Upper lobe of right lung (tissue), 1 donor: Measurements from ENCODE around the gene MYH2. TPM values are rescaled to one million over a fixed set of nuclear protein-coding genes. Genes with fewer than 3 reads are reported as not detected.
"Not testable (repeated sequence)": the region's sequence is repeated elsewhere in the genome, so short reads cannot be mapped to it uniquely, and the experiment has no call there.

ENCODE experiments used
- ATAC-seq: fragments of 200-7000 bp; cut with Tn5 transposase; one replicate; pipeline ENCODE4 v1.9.1; 2020; ENCODE audit warnings: mild to moderate bottlenecking, moderate library complexity
- DNase-seq: peaks from one replicate; pipeline ENCODE4 v3.0.0-alpha.2; 2020
- H3K27ac ChIP-seq: fragments of 200-600 bp; one replicate; pipeline ENCODE4 v1.8.0; 2022
- H3K27me3 ChIP-seq: fragments of 200-600 bp; one replicate; pipeline ENCODE4 v1.8.0; 2022; ENCODE audit warnings: mild to moderate bottlenecking
- H3K36me3 ChIP-seq: fragments of 200-600 bp; one replicate; pipeline ENCODE4 v1.8.0; 2022
- H3K4me1 ChIP-seq: fragments of 200-600 bp; one replicate; pipeline ENCODE4 v1.8.0; 2022
- H3K4me3 ChIP-seq: fragments of 200-600 bp; one replicate; pipeline ENCODE4 v1.8.0; 2022; ENCODE audit warnings: mild to moderate bottlenecking
- H3K9me3 ChIP-seq: fragments of 200-600 bp; one replicate; pipeline ENCODE4 v1.8.0; 2022
- intact Hi-C: fragments of 100-400 bp; cut with DNase I; formaldehyde crosslinking; loops from one replicate; pipeline ENCODE4 v1.11.0; 2022
- total RNA-seq: library from RNA; stranded (reverse); fragmentation: NEBNext Ultra II Directional; extraction: Animal tissue kit (Norgen Biotek cat#: 25700); gene quantifications from one replicate; pipeline ENCODE4 v1.2.1, GENCODE V29; 2021
- TF ChIP-seq, protein P1 (sequence below): fragments of 200-600 bp; IDR thresholded peaks from one replicate; pipeline ENCODE4 v1.8.0; 2022; ENCODE audit warnings: antibody characterized with exemption
- donor health status: DM: no; HTN: yes; CAD: no; lungs with severe emphysema.

The MYH2 gene
- total RNA-seq, 1 donor from 2014 or later, result 1.0 TPM

DNA sequence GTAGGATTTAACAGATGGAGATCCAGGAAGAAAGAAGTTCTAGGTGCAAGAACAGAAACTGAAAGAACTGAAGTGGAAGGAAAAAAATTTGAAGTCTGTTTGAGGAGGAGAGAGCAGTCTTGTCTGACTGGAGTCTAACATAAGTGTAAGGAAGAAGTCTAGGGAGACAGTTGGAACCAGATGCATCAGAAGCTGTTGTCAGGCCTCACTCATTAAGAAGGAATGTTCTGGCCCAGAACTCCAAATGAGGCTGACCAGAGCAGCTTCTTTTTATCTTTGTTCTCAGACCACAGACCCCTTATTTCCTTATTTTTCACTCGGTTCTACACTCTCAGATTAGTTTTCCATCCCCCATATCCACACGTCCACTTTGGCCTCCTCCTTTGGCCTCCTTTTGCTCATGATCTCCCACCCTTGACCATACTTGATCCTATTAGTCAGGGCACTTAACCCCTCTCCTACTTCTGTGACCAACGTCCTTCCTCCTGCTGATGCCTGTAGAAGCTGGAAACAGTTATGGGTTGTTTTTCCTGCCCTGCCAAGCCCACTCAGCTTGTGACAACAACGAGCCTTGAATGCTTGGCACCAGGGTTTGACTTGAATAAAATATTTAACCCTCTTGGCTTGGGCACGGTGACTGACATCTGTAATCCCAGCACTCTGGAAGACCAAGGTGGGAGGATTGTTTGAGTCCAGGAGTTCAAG, 7.0 kb upstream of the MYH2 start:
- TF ChIP-seq, protein P1, sequence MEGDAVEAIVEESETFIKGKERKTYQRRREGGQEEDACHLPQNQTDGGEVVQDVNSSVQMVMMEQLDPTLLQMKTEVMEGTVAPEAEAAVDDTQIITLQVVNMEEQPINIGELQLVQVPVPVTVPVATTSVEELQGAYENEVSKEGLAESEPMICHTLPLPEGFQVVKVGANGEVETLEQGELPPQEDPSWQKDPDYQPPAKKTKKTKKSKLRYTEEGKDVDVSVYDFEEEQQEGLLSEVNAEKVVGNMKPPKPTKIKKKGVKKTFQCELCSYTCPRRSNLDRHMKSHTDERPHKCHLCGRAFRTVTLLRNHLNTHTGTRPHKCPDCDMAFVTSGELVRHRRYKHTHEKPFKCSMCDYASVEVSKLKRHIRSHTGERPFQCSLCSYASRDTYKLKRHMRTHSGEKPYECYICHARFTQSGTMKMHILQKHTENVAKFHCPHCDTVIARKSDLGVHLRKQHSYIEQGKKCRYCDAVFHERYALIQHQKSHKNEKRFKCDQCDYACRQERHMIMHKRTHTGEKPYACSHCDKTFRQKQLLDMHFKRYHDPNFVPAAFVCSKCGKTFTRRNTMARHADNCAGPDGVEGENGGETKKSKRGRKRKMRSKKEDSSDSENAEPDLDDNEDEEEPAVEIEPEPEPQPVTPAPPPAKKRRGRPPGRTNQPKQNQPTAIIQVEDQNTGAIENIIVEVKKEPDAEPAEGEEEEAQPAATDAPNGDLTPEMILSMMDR, result no peak
- no peak for DNase-seq
- no peak overlapping the region for H3K4me3 ChIP-seq
- H3K36me3 ChIP-seq, result no peaks in the 10 kb centered on the region
- intact Hi-C loops, result no loop called here
- H3K27me3 ChIP-seq, result no peaks in the 10 kb centered on the region
- H3K4me1 ChIP-seq, result no peaks in the 10 kb centered on the region
- H3K27ac ChIP-seq, result no peak overlapping the region
- no peaks in the 10 kb centered on the region for H3K9me3 ChIP-seq
- no peak for ATAC-seq

DNA sequence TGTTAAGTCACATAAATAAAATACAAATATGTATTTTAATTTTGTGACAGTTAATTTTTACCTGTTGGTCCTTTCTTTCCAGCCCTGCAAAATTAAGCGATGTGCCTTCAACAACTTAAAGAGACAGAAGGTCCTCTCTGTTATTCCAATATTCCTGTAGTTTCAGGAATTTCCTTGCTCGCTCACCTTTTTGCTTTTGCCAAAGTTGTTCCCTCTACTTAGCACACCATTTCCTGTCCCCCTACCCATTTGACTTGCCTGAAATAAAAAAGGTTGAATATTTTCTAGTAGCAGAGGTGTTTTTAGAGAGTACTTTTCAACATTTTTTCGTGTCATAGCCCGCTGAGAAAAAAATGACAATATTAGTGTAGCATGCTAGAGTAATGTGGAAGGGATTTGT, 556 bp upstream of the MYH2 start:
- ATAC-seq, result no peak
- intact Hi-C loops, result no loop called here
- TF ChIP-seq, protein P1, result no peak

DNA sequence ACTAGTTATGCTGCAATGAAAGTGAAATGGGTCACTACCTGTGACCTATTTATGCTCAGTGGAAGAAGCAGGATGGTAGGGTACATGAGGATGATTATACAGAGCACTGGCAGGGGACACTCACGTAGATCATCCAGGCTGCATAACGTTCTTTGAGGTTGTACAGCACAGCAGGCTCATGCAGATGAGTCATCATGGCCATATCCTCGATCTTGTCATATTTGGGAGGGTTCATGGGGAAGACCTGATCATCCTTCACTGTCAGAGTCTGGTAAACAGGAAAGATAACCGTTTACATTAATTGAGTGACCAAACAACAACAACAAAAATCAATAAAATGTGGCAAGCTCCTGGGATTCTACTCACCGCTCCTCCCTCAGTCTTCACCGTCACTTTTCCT, 2.1 kb downstream of the MYH2 start:
- no peaks in the 10 kb centered on the region for H3K36me3 ChIP-seq
- H3K4me1 ChIP-seq, result no peaks in the 10 kb centered on the region
- ATAC-seq (no peak), DNase-seq (no peak)
- no peak overlapping the region for H3K27ac ChIP-seq
- H3K9me3 ChIP-seq, result no peaks in the 10 kb centered on the region
- TF ChIP-seq, protein P1, result no peak
- intact Hi-C loops, result no loop called here
- H3K4me3 ChIP-seq, result no peak overlapping the region
- no peaks in the 10 kb centered on the region for H3K27me3 ChIP-seq

More for the DNA sequence above, 556 bp upstream of the MYH2 start:
- H3K36me3 ChIP-seq, result no peaks in the 10 kb centered on the region
- H3K27ac ChIP-seq, result no peak overlapping the region
- DNase-seq, result no peak
- H3K27me3 ChIP-seq, result no peaks in the 10 kb centered on the region
- H3K4me1 ChIP-seq, result no peaks in the 10 kb centered on the region
- no peak overlapping the region for H3K4me3 ChIP-seq
- no peaks in the 10 kb centered on the region for H3K9me3 ChIP-seq

DNA sequence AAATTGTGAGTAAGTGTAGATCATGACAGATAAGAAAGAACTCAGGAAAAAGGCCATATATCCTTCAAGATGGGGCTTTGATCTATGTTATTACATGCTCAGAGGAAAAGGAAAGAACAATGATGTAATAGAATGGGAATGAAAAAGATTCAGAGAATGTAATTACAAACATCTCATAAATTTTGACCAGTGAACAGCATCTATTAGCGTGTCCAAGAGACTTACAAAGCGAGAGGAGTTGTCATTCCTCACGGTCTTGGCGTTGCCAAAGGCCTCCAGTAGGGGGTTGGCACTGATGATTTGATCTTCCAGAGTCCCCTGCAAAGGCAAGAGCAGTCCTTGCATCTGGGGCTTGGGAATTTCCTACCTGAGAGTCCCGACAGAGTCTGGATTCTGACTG, 6.0 kb downstream of the MYH2 start:
- intact Hi-C loops, H3K27ac ChIP-seq, H3K4me3 ChIP-seq, ATAC-seq, DNase-seq, H3K9me3 ChIP-seq, H3K27me3 ChIP-seq, H3K36me3 ChIP-seq, H3K4me1 ChIP-seq: not testable (repeated sequence)

DNA sequence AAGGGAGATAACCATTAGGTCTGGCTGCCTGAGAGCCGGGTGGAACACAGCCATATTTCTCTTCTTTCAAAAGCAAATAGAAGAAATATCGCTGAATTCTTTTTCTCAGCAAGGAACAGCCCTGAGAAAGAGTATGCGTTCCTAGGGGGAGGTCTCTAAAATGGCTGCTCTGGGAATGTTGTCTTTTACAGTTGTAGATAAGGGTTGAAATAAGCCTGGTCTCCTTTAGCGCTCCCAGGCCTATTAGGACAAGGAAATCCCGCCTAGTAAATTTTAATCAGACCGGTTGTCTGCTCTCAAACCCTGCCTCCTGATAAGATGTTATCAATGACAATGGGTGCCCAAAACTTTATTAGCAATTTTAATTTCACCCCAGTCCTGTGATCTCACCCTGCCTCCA, 8.3 kb downstream of the MYH2 start:
- H3K4me1 ChIP-seq, ATAC-seq, H3K27ac ChIP-seq, intact Hi-C loops, H3K27me3 ChIP-seq, DNase-seq, H3K4me3 ChIP-seq, H3K9me3 ChIP-seq, H3K36me3 ChIP-seq: not testable (repeated sequence)

DNA sequence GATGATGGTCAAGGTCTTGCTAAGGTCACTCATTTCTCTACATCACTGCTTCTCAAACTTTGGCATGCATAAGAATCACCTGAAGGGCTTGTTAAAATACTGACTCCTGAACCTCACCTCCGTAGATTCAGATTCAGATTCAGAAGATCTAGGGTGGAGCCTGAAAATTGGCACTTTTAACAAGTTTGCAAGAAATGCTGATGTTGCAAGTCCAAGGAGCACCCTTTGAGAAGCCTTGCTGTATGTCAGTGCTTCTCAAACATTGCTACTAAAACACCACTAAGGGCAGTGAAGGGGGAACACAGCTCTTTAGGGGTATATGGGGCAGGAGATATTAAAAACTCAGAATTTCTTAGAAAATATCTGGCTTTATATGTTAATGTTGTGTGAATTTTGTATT, 17.4 kb downstream of the MYH2 start:
- intact Hi-C loops, result no loop called here
- Histone ChIP-seq H3K27ac (no peak overlapping the region), H3K4me3 (no peak overlapping the region), H3K36me3 (no peaks in the 10 kb centered on the region), H3K9me3 (no peaks in the 10 kb centered on the region), H3K27me3 (no peaks in the 10 kb centered on the region), H3K4me1 (no peaks in the 10 kb centered on the region)
- no peak for ATAC-seq
- no peak for DNase-seq
- TF ChIP-seq, protein P1, result no peak

DNA sequence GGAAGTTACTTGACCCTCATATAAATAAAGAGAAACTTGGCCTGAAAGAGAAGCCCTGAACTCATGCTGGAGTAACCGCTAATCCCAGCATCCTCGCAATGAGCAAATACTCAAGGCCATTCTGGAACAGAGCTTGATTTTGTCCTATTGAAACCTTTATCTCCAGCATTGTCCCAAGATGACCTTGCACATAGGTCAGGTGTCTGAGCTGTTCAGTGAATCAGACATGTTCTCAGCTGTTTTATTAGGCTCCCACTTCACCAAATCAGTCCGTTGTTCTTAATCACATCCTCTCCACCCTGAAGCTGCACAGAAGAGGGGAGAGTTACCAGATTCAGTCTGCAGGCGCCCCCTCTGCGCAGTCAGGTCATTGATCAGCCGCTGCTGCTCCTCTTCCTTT, 22.0 kb downstream of the MYH2 start:
- no peaks in the 10 kb centered on the region for H3K27me3 ChIP-seq
- DNase-seq (no peak), ATAC-seq (no peak)
- no peaks in the 10 kb centered on the region for H3K36me3 ChIP-seq
- H3K27ac ChIP-seq, result no peak overlapping the region
- no peak overlapping the region for H3K4me3 ChIP-seq
- intact Hi-C loops, result no loop called here
- H3K9me3 ChIP-seq, result no peaks in the 10 kb centered on the region
- no peaks in the 10 kb centered on the region for H3K4me1 ChIP-seq
- TF ChIP-seq, protein P1, result no peak
